ENCODE measurements around the gene UBL4B. TPM values are rescaled to one million over a fixed set of nuclear protein-coding genes. Genes with fewer than 3 reads are reported as not detected.
A peak's percentile ranks its signal among the peaks of the same experiment; 100 is the strongest.

Gene UBL4B
- total and polyA plus RNA-seq, 2 experiments from 2014 or later = 0.09 TPM; not detected in 1

DNA sequence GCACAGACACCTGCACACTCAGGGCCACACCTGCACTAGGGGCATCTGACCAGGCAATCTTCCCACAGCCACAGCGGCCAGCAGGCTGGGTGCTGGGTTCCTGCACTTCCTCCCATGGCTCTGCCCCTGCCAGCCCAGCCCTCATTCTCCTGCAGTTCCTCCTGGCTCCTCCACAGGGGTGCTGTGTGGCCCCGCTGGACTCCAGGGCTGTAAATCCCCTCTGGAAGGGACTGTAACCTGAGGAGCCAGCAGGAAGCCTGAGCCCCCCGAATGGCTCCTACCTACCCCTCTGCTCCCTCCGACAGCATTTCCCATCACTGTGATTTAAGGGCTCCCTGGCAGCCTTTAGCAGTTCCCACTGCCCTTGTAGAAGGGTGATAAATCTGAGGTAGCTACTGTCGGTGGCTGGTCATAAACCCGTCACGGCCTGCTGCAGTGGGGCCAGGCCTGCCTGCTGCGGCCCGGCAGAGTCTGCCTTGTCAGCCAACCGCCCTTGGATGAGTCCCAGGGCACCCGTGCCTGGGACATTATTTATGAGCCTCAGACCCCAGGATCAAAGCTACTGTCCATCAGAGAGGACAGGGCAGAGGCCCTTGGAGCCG lies 8.8 kb downstream of the UBL4B start:
- DNase-seq (ENCODE audit: low read depth in 1 of 2, low spot score in 1 of 2) = no peak
- no peaks in the 10 kb centered on the region for H3K27me3 ChIP-seq
- no peak overlapping the region for H3K27ac ChIP-seq

DNA sequence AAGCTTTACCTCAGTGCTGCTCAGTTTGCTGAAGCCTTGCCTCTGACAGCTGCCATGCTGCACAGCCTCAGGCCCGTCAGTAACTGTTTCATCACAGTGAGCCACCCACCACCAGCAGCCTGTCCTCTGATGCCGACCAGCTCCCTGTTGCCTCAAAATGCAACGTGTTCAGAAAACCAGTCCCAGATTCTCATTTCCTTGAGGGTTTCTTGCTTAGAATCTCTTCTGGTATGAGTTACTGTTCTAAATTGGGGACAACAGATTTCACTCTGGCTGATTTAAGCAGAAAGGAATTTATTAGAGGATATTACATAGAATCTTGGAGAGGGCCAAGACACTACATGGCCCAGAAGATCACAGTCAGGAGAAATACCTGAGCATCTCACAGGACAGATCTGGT lies 11.0 kb downstream of the UBL4B start:
- no peaks in the 10 kb centered on the region for H3K9me3 ChIP-seq (ENCODE audit: low read depth)
- no peaks in the 10 kb centered on the region for H3K4me1 ChIP-seq (ENCODE audit: low read depth)
- H3K4me3 ChIP-seq = no peak overlapping the region
- no peak overlapping the region for H3K27ac ChIP-seq
- no peak for DNase-seq (ENCODE audit: low read depth in 1 of 2, low spot score in 1 of 2)
- H3K36me3 ChIP-seq = no peaks in the 10 kb centered on the region
- TF ChIP-seq, protein P1, sequence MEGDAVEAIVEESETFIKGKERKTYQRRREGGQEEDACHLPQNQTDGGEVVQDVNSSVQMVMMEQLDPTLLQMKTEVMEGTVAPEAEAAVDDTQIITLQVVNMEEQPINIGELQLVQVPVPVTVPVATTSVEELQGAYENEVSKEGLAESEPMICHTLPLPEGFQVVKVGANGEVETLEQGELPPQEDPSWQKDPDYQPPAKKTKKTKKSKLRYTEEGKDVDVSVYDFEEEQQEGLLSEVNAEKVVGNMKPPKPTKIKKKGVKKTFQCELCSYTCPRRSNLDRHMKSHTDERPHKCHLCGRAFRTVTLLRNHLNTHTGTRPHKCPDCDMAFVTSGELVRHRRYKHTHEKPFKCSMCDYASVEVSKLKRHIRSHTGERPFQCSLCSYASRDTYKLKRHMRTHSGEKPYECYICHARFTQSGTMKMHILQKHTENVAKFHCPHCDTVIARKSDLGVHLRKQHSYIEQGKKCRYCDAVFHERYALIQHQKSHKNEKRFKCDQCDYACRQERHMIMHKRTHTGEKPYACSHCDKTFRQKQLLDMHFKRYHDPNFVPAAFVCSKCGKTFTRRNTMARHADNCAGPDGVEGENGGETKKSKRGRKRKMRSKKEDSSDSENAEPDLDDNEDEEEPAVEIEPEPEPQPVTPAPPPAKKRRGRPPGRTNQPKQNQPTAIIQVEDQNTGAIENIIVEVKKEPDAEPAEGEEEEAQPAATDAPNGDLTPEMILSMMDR (IDR thresholded peaks at IDR 0.05; ENCODE audit: low read depth, low read length) = no peak
- H3K27me3 ChIP-seq = no peaks in the 10 kb centered on the region

More for the DNA sequence above, 8.8 kb downstream of the UBL4B start:
- TF ChIP-seq, protein P1 (IDR thresholded peaks at IDR 0.05; ENCODE audit: low read depth, low read length) = no peak
- Histone ChIP-seq H3K4me3 (no peak overlapping the region), H3K4me1 (ENCODE audit: low read depth) (no peaks in the 10 kb centered on the region), H3K36me3 (no peaks in the 10 kb centered on the region), H3K9me3 (ENCODE audit: low read depth) (no peaks in the 10 kb centered on the region)

DNA sequence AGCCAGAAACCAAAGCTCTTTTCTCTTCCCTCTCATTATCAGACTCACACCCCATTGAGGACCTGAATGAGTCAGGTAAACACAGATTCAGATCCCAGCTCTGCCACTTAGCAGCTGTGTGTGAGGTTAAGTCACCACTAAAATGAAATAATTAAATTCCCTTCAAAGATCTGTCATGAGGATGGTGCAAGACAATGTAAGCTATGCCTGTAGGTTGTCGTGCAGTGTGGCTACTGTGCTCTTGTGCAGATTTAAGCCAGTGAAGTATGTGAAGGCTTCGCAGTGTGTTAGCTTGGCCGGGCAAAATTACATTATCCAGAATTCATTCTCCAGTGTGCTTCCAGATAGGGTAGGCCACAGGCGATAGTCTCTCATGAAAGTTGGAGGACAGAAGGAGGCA lies 13.6 kb downstream of the UBL4B start:
- DNase-seq (ENCODE audit: low read depth in 1 of 2, low spot score in 1 of 2) = no peak
- Histone ChIP-seq H3K27ac (no peak overlapping the region), H3K36me3 (no peaks in the 10 kb centered on the region), H3K4me1 (ENCODE audit: low read depth) (no peaks in the 10 kb centered on the region), H3K27me3 (peaks cover 18% of the 10 kb centered on the region), H3K9me3 (ENCODE audit: low read depth) (no peaks in the 10 kb centered on the region), H3K4me3 (no peak overlapping the region)
- TF ChIP-seq, protein P1 (IDR thresholded peaks at IDR 0.05; ENCODE audit: low read depth, low read length) = no peak

DNA sequence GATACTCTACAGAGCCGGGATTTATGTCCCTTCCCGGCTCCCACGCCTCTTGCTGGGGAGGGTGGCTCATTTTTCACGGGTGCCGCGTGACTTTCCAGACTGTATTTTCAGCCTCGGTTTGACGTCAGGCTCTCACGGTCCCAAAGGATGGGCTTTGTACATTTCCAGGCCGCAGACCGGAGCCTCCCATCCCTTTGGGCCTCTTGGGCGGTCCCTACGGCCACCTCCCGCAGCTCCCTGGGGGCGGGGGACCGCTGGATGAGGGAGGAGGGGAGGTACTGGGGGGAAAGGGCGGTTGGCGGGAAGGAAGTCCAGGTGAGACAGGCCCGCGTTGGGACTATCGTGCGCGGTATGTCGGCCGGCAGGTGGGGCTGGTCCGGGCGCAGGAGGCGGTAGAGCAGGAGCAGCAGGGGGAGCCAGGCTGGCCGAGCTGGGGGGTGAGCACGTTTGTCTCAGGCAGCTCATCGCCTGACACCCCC lies 17.9 kb downstream of the UBL4B start:
- TF ChIP-seq, protein P1 (IDR thresholded peaks at IDR 0.05; ENCODE audit: low read depth, low read length) = peak; percentile 26
- H3K4me1 ChIP-seq (ENCODE audit: low read depth) = no peaks in the 10 kb centered on the region
- DNase-seq (ENCODE audit: low read depth in 1 of 2, low spot score in 1 of 2) = no peak
- no peak overlapping the region for H3K27ac ChIP-seq
- no peaks in the 10 kb centered on the region for H3K36me3 ChIP-seq
- no peaks in the 10 kb centered on the region for H3K9me3 ChIP-seq (ENCODE audit: low read depth)
- H3K4me3 ChIP-seq = no peak overlapping the region
- peaks cover 18% of the 10 kb centered on the region for H3K27me3 ChIP-seq

DNA sequence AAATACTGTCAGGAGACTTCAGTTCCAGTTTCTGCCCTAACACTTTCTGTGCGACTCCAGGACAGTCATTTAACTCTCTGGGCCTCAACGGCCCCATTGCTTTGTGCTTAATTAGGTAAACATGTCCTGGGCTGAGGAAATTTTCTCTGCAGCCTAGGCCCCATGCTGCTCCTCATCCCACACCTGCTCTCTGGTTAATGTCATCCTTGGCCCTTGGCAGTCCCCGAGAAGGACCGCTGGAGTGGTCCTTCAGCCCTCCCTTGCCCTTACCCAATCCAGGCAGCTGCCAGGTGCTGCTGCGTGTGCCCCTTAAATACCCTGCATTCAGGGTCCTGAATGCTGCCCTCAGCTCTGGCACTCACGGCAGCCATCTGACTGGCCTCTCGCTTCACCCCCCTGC lies 18.7 kb downstream of the UBL4B start:
- no peaks in the 10 kb centered on the region for H3K9me3 ChIP-seq (ENCODE audit: low read depth)
- peaks cover 18% of the 10 kb centered on the region for H3K27me3 ChIP-seq
- no peak for DNase-seq (ENCODE audit: low read depth in 1 of 2, low spot score in 1 of 2)

More for the DNA sequence above, 18.7 kb downstream of the UBL4B start:
- Histone ChIP-seq H3K36me3 (no peaks in the 10 kb centered on the region), H3K4me3 (no peak overlapping the region), H3K27ac (no peak overlapping the region), H3K4me1 (ENCODE audit: low read depth) (peaks cover 5% of the 10 kb centered on the region)
- TF ChIP-seq, protein P1 (IDR thresholded peaks at IDR 0.05; ENCODE audit: low read depth, low read length) = no peak

Measured in cardiac muscle cell (in vitro differentiated cells and primary cell).